Measurements from ENCODE around the gene SERPINC1.
"Not testable (repeated sequence)": the region's sequence is repeated elsewhere in the genome, so short reads cannot be mapped to it uniquely, and the experiment has no call there.

The SERPINC1 gene

GRCh38 chr1:173864179-173864867, 52.8 kb downstream of the SERPINC1 start:
- DNase-seq (ENCODE audit: insufficient read length, low spot score) (no peak), FAIRE-seq (no peak)

- DNase-seq (ENCODE audit: insufficient read length, low spot score) = no peak
- FAIRE-seq = no peak
These were observed 53.6 kb downstream of the SERPINC1 start for GRCh38 chr1:173863224-173864161.

- no peak for FAIRE-seq
- DNase-seq (ENCODE audit: insufficient read length, low spot score) = no peak
These were observed 54.3 kb downstream of the SERPINC1 start for GRCh38 chr1:173862769-173863223.

GRCh38 chr1:173862146-173862768, 54.9 kb downstream of the SERPINC1 start:
- FAIRE-seq; DNase-seq (ENCODE audit: insufficient read length, low spot score): not testable (repeated sequence)

- peak; percentile 4 for FAIRE-seq
- no peak for DNase-seq (ENCODE audit: insufficient read length, low spot score)
These were observed 55.4 kb downstream of the SERPINC1 start for GRCh38 chr1:173861731-173862145.

- DNase-seq (ENCODE audit: insufficient read length, low spot score) (no peak), FAIRE-seq (no peak)
These were observed 57.1 kb downstream of the SERPINC1 start for GRCh38 chr1:173860065-173860464.

GRCh38 chr1:173859547-173859946, 57.6 kb downstream of the SERPINC1 start:
- not testable (repeated sequence) for DNase-seq (ENCODE audit: insufficient read length, low spot score); FAIRE-seq

GRCh38 chr1:173857363-173857917, 59.7 kb downstream of the SERPINC1 start:
- FAIRE-seq (no peak), DNase-seq (ENCODE audit: insufficient read length, low spot score) (no peak)

GRCh38 chr1:173856903-173857302, 60.2 kb downstream of the SERPINC1 start:
- DNase-seq (ENCODE audit: insufficient read length, low spot score) = no peak
- FAIRE-seq = no peak

- FAIRE-seq (no peak), DNase-seq (ENCODE audit: insufficient read length, low spot score) (no peak)
These were observed 61.1 kb downstream of the SERPINC1 start for GRCh38 chr1:173856014-173856413.

All from HTR-8/SVneo (cell line).